HepG2 (cell line): ENCODE data around the gene TBC1D16. TPM values are rescaled to one million over a fixed set of nuclear protein-coding genes. Genes with fewer than 3 reads are reported as not detected.

Source experiments
- PAWR ChIP-seq: sonication (generic); formaldehyde crosslinking; IDR thresholded peaks from 2 replicates; pipeline ENCODE4 v1.4.0; 2020; ENCODE audit warnings: missing genetic modification reagents, mild to moderate bottlenecking, borderline replicate concordance
- TOPORS ChIP-seq: sonication (generic); formaldehyde crosslinking; IDR thresholded peaks from 2 replicates; pipeline ENCODE4 v1.8.0; 2023; ENCODE audit warnings: mild to moderate bottlenecking, missing genetic modification reagents
- ZNF292 ChIP-seq: sonication (generic); formaldehyde crosslinking; IDR thresholded peaks from 2 replicates; pipeline ENCODE4 v1.8.1; 2022; ENCODE audit warnings: mild to moderate bottlenecking, low read depth, missing genetic modification reagents, borderline replicate concordance
- polyA plus RNA-seq, 8 experiments: library from polyadenylated mRNA; depleted of rRNA in 3 of 8; stranded (reverse) in 7 of 8; unstranded in 1 of 8; fragments of >200 nt; fragmentation: Illumina TruSeq in 4 of 8; extraction: Trizol in 4 of 8; gene quantifications; 2 replicates each; pipeline versions ENCODE4 v1.2.1 to v1.2.3, GENCODE V29; 2011 to 2016; ENCODE audit warnings: low read depth in 4 of 8, missing spikeins in 1 of 8, mixed read lengths in 1 of 8; ENCODE audit not compliant: insufficient read depth in 1 of 8
- total RNA-seq, 5 experiments: library from RNA; depleted of rRNA; stranded (reverse); fragments of >200 nt; fragmentation: Illumina TruSeq; extraction: Trizol; gene quantifications; 2 replicates each; pipeline ENCODE4 v1.2.3, GENCODE V29; 2016; ENCODE audit warnings: low read depth in 1 of 5
- TF ChIP-seq, protein P1 (sequence below): sonication (generic); formaldehyde crosslinking; IDR thresholded peaks from 2 replicates; pipeline ENCODE4 v1.4.0; 2020; ENCODE audit warnings: missing genetic modification reagents, mild to moderate bottlenecking, borderline replicate concordance
- TF ChIP-seq, protein P2 (sequence below): sonication (generic); formaldehyde crosslinking; IDR thresholded peaks from 2 replicates; pipeline ENCODE4 v1.5.0; 2020; ENCODE audit warnings: mild to moderate bottlenecking, missing genetic modification reagents
- TF ChIP-seq, protein P3 (sequence below): sonication (generic); formaldehyde crosslinking; IDR thresholded peaks from 2 replicates; pipeline ENCODE4 v1.5.0; 2020; ENCODE audit warnings: missing genetic modification reagents
- TF ChIP-seq, protein P4 (sequence below): sonication (generic); formaldehyde crosslinking; IDR thresholded peaks from 2 replicates; pipeline ENCODE4 v1.8.0; 2022; ENCODE audit warnings: low read depth, missing genetic modification reagents
- TF ChIP-seq, protein P5 (sequence below): sonication (generic); formaldehyde crosslinking; IDR thresholded peaks from 2 replicates; pipeline ENCODE4 v1.4.0; 2020; ENCODE audit warnings: missing genetic modification reagents
- TF ChIP-seq, protein P6 (sequence below): sonication (generic); formaldehyde crosslinking; IDR thresholded peaks from 2 replicates; pipeline ENCODE4 v1.5.1; 2020; ENCODE audit warnings: missing genetic modification reagents, mild to moderate bottlenecking, borderline replicate concordance
- TF ChIP-seq, protein P7 (sequence below): sonication (generic); formaldehyde crosslinking; IDR thresholded peaks from 2 replicates; pipeline ENCODE4 v1.8.0; 2022; ENCODE audit warnings: mild to moderate bottlenecking, missing genetic modification reagents; ENCODE audit not compliant: insufficient replicate concordance

The TBC1D16 gene
- total and polyA plus RNA-seq, 2 of the 13 experiments (the other 11 are each of a cell fraction or from before 2014, with no cell fraction given) = 14.9 to 24.9 TPM

DNA sequence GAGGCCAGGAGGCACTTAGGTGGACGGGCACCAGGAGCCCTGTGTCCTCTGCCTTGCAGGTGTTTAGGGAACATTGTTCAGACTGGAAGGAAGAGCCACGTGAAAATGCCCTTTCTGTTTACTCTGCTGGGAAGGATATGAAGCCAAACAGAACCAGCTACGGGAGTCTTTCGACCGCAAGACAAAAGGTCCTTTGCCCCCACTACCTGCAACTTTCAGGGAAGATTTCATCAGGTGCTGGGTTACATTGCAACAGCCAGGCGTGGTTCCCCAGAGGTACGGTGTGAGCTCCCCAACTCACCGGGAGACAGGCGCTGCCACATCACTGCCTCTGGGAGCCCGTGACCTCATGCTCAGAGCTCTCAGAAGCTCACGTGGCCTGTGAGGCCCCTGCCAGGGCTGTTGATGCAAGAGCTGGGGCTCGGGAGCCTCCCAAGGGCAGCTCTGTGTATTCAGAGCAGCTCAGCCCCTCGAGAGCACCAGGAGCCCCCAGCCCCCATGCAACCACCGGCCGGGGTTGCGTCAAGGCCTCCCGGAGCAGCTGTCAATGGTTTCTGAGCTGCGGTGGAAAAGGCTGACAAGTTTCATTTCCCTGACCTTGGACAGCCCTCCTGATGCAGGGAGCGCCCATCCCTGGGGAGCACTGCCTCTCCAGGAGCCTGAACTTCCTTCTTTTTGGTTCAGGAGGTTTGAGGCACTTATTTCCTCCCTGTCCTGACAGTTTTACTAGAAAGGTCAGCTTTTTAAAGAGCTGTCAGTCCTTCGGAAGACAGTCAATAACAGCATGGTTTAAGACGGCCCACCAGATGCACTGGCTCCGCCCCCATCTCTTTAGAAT is 42.1 kb downstream of the TBC1D16 start (continued):
- TF ChIP-seq, protein P1, sequence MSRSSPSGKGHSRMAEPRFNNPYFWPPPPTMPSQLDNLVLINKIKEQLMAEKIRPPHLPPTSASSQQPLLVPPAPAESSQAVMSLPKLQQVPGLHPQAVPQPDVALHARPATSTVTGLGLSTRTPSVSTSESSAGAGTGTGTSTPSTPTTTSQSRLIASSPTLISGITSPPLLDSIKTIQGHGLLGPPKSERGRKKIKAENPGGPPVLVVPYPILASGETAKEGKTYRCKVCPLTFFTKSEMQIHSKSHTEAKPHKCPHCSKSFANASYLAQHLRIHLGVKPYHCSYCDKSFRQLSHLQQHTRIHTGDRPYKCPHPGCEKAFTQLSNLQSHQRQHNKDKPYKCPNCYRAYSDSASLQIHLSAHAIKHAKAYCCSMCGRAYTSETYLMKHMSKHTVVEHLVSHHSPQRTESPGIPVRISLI (CRISPR knock-in tag) = peak; percentile 75; the same call in 1 of the 2 replicates
- TF ChIP-seq, protein P2, sequence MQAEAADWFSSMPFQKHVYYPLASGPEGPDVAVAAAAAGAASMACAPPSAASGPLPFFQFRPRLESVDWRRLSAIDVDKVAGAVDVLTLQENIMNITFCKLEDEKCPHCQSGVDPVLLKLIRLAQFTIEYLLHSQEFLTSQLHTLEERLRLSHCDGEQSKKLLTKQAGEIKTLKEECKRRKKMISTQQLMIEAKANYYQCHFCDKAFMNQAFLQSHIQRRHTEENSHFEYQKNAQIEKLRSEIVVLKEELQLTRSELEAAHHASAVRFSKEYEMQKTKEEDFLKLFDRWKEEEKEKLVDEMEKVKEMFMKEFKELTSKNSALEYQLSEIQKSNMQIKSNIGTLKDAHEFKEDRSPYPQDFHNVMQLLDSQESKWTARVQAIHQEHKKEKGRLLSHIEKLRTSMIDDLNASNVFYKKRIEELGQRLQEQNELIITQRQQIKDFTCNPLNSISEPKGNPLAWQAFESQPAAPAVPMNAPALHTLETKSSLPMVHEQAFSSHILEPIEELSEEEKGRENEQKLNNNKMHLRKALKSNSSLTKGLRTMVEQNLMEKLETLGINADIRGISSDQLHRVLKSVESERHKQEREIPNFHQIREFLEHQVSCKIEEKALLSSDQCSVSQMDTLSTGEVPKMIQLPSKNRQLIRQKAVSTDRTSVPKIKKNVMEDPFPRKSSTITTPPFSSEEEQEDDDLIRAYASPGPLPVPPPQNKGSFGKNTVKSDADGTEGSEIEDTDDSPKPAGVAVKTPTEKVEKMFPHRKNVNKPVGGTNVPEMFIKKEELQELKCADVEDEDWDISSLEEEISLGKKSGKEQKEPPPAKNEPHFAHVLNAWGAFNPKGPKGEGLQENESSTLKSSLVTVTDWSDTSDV = no peak
- TF ChIP-seq, protein P3, sequence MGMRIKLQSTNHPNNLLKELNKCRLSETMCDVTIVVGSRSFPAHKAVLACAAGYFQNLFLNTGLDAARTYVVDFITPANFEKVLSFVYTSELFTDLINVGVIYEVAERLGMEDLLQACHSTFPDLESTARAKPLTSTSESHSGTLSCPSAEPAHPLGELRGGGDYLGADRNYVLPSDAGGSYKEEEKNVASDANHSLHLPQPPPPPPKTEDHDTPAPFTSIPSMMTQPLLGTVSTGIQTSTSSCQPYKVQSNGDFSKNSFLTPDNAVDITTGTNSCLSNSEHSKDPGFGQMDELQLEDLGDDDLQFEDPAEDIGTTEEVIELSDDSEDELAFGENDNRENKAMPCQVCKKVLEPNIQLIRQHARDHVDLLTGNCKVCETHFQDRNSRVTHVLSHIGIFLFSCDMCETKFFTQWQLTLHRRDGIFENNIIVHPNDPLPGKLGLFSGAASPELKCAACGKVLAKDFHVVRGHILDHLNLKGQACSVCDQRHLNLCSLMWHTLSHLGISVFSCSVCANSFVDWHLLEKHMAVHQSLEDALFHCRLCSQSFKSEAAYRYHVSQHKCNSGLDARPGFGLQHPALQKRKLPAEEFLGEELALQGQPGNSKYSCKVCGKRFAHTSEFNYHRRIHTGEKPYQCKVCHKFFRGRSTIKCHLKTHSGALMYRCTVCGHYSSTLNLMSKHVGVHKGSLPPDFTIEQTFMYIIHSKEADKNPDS = peak; percentile 86; the same call in 1 of the 2 replicates
- TF ChIP-seq, protein P4, sequence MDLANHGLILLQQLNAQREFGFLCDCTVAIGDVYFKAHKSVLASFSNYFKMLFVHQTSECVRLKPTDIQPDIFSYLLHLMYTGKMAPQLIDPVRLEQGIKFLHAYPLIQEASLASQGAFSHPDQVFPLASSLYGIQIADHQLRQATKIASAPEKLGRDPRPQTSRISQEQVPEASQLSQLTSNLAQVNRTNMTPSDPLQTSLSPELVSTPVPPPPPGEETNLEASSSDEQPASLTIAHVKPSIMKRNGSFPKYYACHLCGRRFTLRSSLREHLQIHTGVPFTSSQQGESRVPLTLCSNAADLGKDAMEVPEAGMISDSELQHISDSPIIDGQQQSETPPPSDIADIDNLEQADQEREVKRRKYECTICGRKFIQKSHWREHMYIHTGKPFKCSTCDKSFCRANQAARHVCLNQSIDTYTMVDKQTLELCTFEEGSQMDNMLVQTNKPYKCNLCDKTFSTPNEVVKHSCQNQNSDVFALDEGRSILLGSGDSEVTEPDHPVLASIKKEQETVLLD = peak; percentile 64; the same call in 1 of the 2 replicates
- TF ChIP-seq, protein P5, sequence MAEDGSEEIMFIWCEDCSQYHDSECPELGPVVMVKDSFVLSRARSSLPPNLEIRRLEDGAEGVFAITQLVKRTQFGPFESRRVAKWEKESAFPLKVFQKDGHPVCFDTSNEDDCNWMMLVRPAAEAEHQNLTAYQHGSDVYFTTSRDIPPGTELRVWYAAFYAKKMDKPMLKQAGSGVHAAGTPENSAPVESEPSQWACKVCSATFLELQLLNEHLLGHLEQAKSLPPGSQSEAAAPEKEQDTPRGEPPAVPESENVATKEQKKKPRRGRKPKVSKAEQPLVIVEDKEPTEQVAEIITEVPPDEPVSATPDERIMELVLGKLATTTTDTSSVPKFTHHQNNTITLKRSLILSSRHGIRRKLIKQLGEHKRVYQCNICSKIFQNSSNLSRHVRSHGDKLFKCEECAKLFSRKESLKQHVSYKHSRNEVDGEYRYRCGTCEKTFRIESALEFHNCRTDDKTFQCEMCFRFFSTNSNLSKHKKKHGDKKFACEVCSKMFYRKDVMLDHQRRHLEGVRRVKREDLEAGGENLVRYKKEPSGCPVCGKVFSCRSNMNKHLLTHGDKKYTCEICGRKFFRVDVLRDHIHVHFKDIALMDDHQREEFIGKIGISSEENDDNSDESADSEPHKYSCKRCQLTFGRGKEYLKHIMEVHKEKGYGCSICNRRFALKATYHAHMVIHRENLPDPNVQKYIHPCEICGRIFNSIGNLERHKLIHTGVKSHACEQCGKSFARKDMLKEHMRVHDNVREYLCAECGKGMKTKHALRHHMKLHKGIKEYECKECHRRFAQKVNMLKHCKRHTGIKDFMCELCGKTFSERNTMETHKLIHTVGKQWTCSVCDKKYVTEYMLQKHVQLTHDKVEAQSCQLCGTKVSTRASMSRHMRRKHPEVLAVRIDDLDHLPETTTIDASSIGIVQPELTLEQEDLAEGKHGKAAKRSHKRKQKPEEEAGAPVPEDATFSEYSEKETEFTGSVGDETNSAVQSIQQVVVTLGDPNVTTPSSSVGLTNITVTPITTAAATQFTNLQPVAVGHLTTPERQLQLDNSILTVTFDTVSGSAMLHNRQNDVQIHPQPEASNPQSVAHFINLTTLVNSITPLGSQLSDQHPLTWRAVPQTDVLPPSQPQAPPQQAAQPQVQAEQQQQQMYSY (CRISPR knock-in tag) = peak; percentile 63
- TF ChIP-seq, protein P6, sequence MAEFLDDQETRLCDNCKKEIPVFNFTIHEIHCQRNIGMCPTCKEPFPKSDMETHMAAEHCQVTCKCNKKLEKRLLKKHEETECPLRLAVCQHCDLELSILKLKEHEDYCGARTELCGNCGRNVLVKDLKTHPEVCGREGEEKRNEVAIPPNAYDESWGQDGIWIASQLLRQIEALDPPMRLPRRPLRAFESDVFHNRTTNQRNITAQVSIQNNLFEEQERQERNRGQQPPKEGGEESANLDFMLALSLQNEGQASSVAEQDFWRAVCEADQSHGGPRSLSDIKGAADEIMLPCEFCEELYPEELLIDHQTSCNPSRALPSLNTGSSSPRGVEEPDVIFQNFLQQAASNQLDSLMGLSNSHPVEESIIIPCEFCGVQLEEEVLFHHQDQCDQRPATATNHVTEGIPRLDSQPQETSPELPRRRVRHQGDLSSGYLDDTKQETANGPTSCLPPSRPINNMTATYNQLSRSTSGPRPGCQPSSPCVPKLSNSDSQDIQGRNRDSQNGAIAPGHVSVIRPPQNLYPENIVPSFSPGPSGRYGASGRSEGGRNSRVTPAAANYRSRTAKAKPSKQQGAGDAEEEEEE (CRISPR knock-in tag) = peak; percentile 28
- TF ChIP-seq PAWR (CRISPR knock-in tag) = peak; percentile 57; the same call in 1 of the 2 replicates
- TF ChIP-seq ZNF292 = peak; percentile 98
- TF ChIP-seq, protein P7, sequence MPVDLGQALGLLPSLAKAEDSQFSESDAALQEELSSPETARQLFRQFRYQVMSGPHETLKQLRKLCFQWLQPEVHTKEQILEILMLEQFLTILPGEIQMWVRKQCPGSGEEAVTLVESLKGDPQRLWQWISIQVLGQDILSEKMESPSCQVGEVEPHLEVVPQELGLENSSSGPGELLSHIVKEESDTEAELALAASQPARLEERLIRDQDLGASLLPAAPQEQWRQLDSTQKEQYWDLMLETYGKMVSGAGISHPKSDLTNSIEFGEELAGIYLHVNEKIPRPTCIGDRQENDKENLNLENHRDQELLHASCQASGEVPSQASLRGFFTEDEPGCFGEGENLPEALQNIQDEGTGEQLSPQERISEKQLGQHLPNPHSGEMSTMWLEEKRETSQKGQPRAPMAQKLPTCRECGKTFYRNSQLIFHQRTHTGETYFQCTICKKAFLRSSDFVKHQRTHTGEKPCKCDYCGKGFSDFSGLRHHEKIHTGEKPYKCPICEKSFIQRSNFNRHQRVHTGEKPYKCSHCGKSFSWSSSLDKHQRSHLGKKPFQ (CRISPR knock-in tag) = peak; percentile 99
- peak; percentile 96 for TF ChIP-seq TOPORS (CRISPR knock-in tag)
